SK-N-SH (cell line): ENCODE results near the gene HIVEP2. TPM values are rescaled to one million over a fixed set of nuclear protein-coding genes. Genes with fewer than 3 reads are reported as not detected.

Experiments
- CTCF ChIA-PET: fragments of 300-600, 350-600 bp; formaldehyde crosslinking; extraction: SDS; loops from one replicate; lab custom pipeline; 2021; lab: Yijun Ruan, JAX
- POLR2A ChIA-PET: fragments of 350-600 bp; sonication (Branson Sonifier 250); formaldehyde crosslinking; extraction: SDS; loops from one replicate; lab custom pipeline; 2020; ENCODE audit warnings: antibody characterized with exemption, inconsistent platforms; lab: Yijun Ruan, JAX
- DNase-seq: peaks from one replicate; pipeline ENCODE4 v3.0.0; 2012
- H2AFZ ChIP-seq: fragments of 200-600 bp; sonication (generic); 2 replicates; pipeline ENCODE4 v1.8.1; 2016; ENCODE audit warnings: antibody characterized with exemption, mild to moderate bottlenecking, low read depth
- H3F3A ChIP-seq: fragments of 200-600 bp; sonication (generic); replicated peaks from 2 replicates; pipeline ENCODE3; 2016; ENCODE audit warnings: antibody characterized with exemption, mild to moderate bottlenecking; ENCODE audit not compliant: insufficient read depth
- H3K27ac ChIP-seq, 2 experiments: fragments of 200-500 bp in 1 of 2; fragments of 200-600 bp in 1 of 2; sonication (Bioruptor generic) in 1 of 2; sonication (generic), shearing (Covaris generic) in 1 of 2; 2 replicates each; pipeline versions ENCODE4 v1.5.1 to v1.6.1; 2014 to 2016; ENCODE audit warnings: low read depth in 2 of 2, inconsistent platforms in 1 of 2, low read length in 1 of 2, mild to moderate bottlenecking in 1 of 2, mixed read lengths in 1 of 2
- H3K27me3 ChIP-seq: fragments of 200-600 bp; sonication (generic), shearing (Covaris generic); 2 replicates; pipeline ENCODE4 v1.6.1; 2016; ENCODE audit warnings: mixed run types; ENCODE audit not compliant: insufficient read depth
- H3K36me3 ChIP-seq, 2 experiments: fragments of 200-500 bp in 1 of 2; fragments of 200-600 bp in 1 of 2; sonication (Bioruptor generic) in 1 of 2; sonication (generic) in 1 of 2; replicated peaks in 1 of 2; 2 replicates each; pipeline versions ENCODE3 to v1.5.1; 2014 to 2016; ENCODE audit warnings: low read length in 1 of 2, mild to moderate bottlenecking in 1 of 2; ENCODE audit not compliant: insufficient read depth in 2 of 2, control insufficient read depth in 1 of 2
- H3K4me1 ChIP-seq, 2 experiments: fragments of 200-500 bp in 1 of 2; fragments of 200-600 bp in 1 of 2; sonication (Bioruptor generic) in 1 of 2; sonication (generic), shearing (Covaris generic) in 1 of 2; 2 replicates each; pipeline versions ENCODE4 v1.5.1 to v1.6.1; 2014 to 2016; ENCODE audit warnings: low read depth in 1 of 2, low read length in 1 of 2, mixed run types in 1 of 2; ENCODE audit not compliant: insufficient read depth in 2 of 2, control insufficient read depth in 1 of 2
- H3K4me2 ChIP-seq: fragments of 200-600 bp; sonication (generic), shearing (Covaris generic); 2 replicates; pipeline ENCODE4 v1.6.1; 2017; ENCODE audit warnings: mixed run types
- H3K4me3 ChIP-seq, 2 experiments: fragments of 200-500 bp in 1 of 2; fragments of 200-600 bp in 1 of 2; sonication (Bioruptor generic) in 1 of 2; sonication (generic), shearing (Covaris generic) in 1 of 2; 2 replicates each; pipeline versions ENCODE4 v1.5.1 to v1.8.1; 2014 to 2016; ENCODE audit warnings: low read depth in 2 of 2, inconsistent platforms in 1 of 2, low read length in 1 of 2, mild to moderate bottlenecking in 1 of 2, mixed read lengths in 1 of 2, moderate library complexity in 1 of 2
- H3K79me2 ChIP-seq: fragments of 200-600 bp; sonication (generic); 2 replicates; pipeline ENCODE4 v1.8.1; 2017; ENCODE audit warnings: mild to moderate bottlenecking; ENCODE audit not compliant: insufficient read depth
- H3K9ac ChIP-seq: fragments of 200-600 bp; sonication (generic); 2 replicates; pipeline ENCODE4 v1.6.1; 2017; ENCODE audit warnings: mixed run types
- H3K9me2 ChIP-seq: fragments of 200-600 bp; sonication (generic); 2 replicates; pipeline ENCODE4 v1.6.1; 2017; ENCODE audit warnings: mixed run types
- H3K9me3 ChIP-seq: fragments of 200-600 bp; sonication (generic); 2 replicates; pipeline ENCODE4 v1.6.1; 2017; ENCODE audit warnings: mixed run types, mild to moderate bottlenecking, moderate library complexity
- H4K20me1 ChIP-seq: fragments of 200-600 bp; sonication (generic); 2 replicates; pipeline ENCODE4 v1.6.1; 2017; ENCODE audit warnings: mild to moderate bottlenecking, mixed run types; ENCODE audit not compliant: insufficient read depth
- CHD2 ChIP-seq: fragments of 150-350 bp; IDR thresholded peaks from 2 replicates; pipeline ENCODE4 v1.6.1; 2018; ENCODE audit warnings: low read length; ENCODE audit not compliant: partially characterized antibody
- ELF1 ChIP-seq: IDR thresholded peaks from 2 replicates; pipeline ENCODE4 v1.4.0; 2012
- FOSL2 ChIP-seq: IDR thresholded peaks from 2 replicates; pipeline ENCODE4 v1.4.0; 2012; ENCODE audit warnings: low read depth, mild to moderate bottlenecking, moderate library complexity, borderline replicate concordance
- FOXJ3 ChIP-seq: sonication (generic); formaldehyde crosslinking; IDR thresholded peaks from 2 replicates; pipeline ENCODE4 v1.5.1; 2020; ENCODE audit warnings: mild to moderate bottlenecking, missing genetic modification reagents
- FOXM1 ChIP-seq: IDR thresholded peaks from 2 replicates; pipeline ENCODE4 v1.4.0; 2012; ENCODE audit warnings: low read depth, mild to moderate bottlenecking
- GABPA ChIP-seq: IDR thresholded peaks from 2 replicates; pipeline ENCODE4 v1.4.0; 2012; ENCODE audit warnings: low read depth, mild to moderate bottlenecking
- MEF2A ChIP-seq: IDR thresholded peaks from 2 replicates; pipeline ENCODE4 v1.4.0; 2012; ENCODE audit warnings: low read depth, borderline replicate concordance
- NFIC ChIP-seq: IDR thresholded peaks from 2 replicates; pipeline ENCODE4 v1.4.0; 2012; ENCODE audit warnings: borderline replicate concordance
- NRF1 ChIP-seq: IDR thresholded peaks from 2 replicates; pipeline ENCODE4 v1.6.1; 2012; ENCODE audit warnings: low read depth, mild to moderate bottlenecking, low read length
- POLR2AphosphoS5 ChIP-seq: IDR thresholded peaks from 2 replicates; pipeline ENCODE4 v1.6.1; 2012; ENCODE audit warnings: low read depth, low read length
- RCOR1 ChIP-seq: fragments of 150-350 bp; IDR thresholded peaks from 2 replicates; pipeline ENCODE4 v1.6.1; 2017; ENCODE audit warnings: antibody characterized with exemption, low read length
- RFX5 ChIP-seq: IDR thresholded peaks from 2 replicates; pipeline ENCODE4 v1.6.1; 2012; ENCODE audit warnings: mild to moderate bottlenecking, improper control_type of control experiment, low read length
- RXRA ChIP-seq: IDR thresholded peaks from 2 replicates; pipeline ENCODE4 v1.4.0; 2012; ENCODE audit warnings: low read depth, mild to moderate bottlenecking, borderline replicate concordance
- SIN3A ChIP-seq: IDR thresholded peaks from 2 replicates; pipeline ENCODE4 v1.6.1; 2012; ENCODE audit warnings: low read depth, mild to moderate bottlenecking, low read length, moderate library complexity, borderline replicate concordance
- TAF1 ChIP-seq: IDR thresholded peaks from 2 replicates; pipeline ENCODE4 v1.6.1; 2012; ENCODE audit warnings: low read depth, mild to moderate bottlenecking, low read length, moderate library complexity, borderline replicate concordance
- YY1 ChIP-seq: IDR thresholded peaks from 2 replicates; pipeline ENCODE4 v1.4.0; 2012; ENCODE audit warnings: low read depth, mild to moderate bottlenecking
- WGBS: methylation state at CpG from one replicate; pipeline ENCODE4 v1.1.6; 2017; ENCODE audit warnings: low lambda C conversion rate; 5-methylcytosine and 5-hydroxymethylcytosine counted together
- polyA plus RNA-seq, 3 experiments: library from polyadenylated mRNA; depleted of rRNA; stranded (reverse); fragments of >200 nt; gene quantifications; 2 replicates each; pipeline ENCODE4 v1.2.3, GENCODE V29; 2012
- TF ChIP-seq, protein P1 (sequence below): IDR thresholded peaks from 2 replicates; pipeline ENCODE4 v1.4.0; 2012; ENCODE audit warnings: low read depth
- TF ChIP-seq, protein P2 (sequence below): IDR thresholded peaks from 2 replicates; pipeline ENCODE4 v1.4.0; 2012; ENCODE audit warnings: low read depth, borderline replicate concordance
- TF ChIP-seq, protein P3 (sequence below): IDR thresholded peaks from 2 replicates; pipeline ENCODE4 v1.4.0; 2012; ENCODE audit warnings: low read depth, borderline replicate concordance
- TF ChIP-seq, protein P4 (sequence below): fragments of 150-350 bp; IDR thresholded peaks from 2 replicates; pipeline ENCODE4 v1.6.1; 2016; ENCODE audit warnings: mild to moderate bottlenecking, low read depth, low read length

Gene HIVEP2
- polyA plus RNA-seq, 1 of the 3 experiments (the other 2 are of a cell fraction), result 2.5 TPM

DNA sequence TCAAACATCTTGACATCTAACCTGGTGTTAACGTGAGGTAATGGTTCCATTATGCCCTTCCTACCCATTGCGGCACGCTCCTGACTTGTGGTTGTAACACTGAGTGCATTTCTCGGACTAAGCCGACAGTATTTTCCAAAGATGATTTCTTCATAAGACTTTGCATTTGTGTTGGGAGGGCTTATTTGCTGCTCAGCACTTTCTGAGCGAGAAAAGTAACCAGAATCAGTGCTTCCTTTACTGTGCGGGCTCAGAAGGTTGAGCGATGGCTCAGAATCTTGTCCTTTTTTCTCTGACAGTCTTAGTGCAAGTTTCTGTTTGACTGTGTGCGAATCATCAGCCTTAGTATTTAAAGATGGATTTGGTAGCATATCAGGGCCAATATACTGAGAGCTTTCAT is 171.7 kb downstream of the HIVEP2 start:
- 98% methylated on average over 9 of the region's 9 CpGs for WGBS
- POLR2A ChIA-PET, result no interaction called here
- H3K9me3 ChIP-seq, result no peaks in the 10 kb centered on the region
- no peak overlapping the region for H3K9ac ChIP-seq
- CTCF ChIA-PET, result no interaction called here
- no peak overlapping the region for H3K27ac ChIP-seq
- no peaks in the 10 kb centered on the region for H3K27me3 ChIP-seq
- DNase-seq, result no peak
- H3K9me2 ChIP-seq, result no peaks in the 10 kb centered on the region
- no peak overlapping the region for H3K4me3 ChIP-seq
- no peaks in the 10 kb centered on the region for H4K20me1 ChIP-seq
- H3K4me1 ChIP-seq, result no peaks in the 10 kb centered on the region
- H3F3A ChIP-seq, result no peaks in the 10 kb centered on the region
- no peaks in the 10 kb centered on the region for H3K79me2 ChIP-seq
- H2AFZ ChIP-seq, result no peak overlapping the region
- peaks cover 15 to 36% of the 10 kb centered on the region in 2 experiments for H3K36me3 ChIP-seq
- H3K4me2 ChIP-seq, result no peak overlapping the region
- TF ChIP-seq RCOR1 (no peak), NRF1 (no peak), FOSL2 (no peak), RFX5 (no peak), RXRA (no peak), CHD2 (no peak), TAF1 (no peak), YY1 (no peak), NFIC (no peak), ELF1 (no peak), FOXJ3 (CRISPR knock-in tag) (no peak), MEF2A (no peak), SIN3A (no peak), POLR2AphosphoS5 (no peak), FOXM1 (no peak), GABPA (no peak)
- TF ChIP-seq, protein P1, sequence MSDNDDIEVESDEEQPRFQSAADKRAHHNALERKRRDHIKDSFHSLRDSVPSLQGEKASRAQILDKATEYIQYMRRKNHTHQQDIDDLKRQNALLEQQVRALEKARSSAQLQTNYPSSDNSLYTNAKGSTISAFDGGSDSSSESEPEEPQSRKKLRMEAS, result no peak
- TF ChIP-seq, protein P2, sequence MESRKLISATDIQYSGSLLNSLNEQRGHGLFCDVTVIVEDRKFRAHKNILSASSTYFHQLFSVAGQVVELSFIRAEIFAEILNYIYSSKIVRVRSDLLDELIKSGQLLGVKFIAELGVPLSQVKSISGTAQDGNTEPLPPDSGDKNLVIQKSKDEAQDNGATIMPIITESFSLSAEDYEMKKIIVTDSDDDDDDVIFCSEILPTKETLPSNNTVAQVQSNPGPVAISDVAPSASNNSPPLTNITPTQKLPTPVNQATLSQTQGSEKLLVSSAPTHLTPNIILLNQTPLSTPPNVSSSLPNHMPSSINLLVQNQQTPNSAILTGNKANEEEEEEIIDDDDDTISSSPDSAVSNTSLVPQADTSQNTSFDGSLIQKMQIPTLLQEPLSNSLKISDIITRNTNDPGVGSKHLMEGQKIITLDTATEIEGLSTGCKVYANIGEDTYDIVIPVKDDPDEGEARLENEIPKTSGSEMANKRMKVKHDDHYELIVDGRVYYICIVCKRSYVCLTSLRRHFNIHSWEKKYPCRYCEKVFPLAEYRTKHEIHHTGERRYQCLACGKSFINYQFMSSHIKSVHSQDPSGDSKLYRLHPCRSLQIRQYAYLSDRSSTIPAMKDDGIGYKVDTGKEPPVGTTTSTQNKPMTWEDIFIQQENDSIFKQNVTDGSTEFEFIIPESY, result no peak
- TF ChIP-seq, protein P3, sequence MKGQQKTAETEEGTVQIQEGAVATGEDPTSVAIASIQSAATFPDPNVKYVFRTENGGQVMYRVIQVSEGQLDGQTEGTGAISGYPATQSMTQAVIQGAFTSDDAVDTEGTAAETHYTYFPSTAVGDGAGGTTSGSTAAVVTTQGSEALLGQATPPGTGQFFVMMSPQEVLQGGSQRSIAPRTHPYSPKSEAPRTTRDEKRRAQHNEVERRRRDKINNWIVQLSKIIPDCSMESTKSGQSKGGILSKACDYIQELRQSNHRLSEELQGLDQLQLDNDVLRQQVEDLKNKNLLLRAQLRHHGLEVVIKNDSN, result no peak
- TF ChIP-seq, protein P4, sequence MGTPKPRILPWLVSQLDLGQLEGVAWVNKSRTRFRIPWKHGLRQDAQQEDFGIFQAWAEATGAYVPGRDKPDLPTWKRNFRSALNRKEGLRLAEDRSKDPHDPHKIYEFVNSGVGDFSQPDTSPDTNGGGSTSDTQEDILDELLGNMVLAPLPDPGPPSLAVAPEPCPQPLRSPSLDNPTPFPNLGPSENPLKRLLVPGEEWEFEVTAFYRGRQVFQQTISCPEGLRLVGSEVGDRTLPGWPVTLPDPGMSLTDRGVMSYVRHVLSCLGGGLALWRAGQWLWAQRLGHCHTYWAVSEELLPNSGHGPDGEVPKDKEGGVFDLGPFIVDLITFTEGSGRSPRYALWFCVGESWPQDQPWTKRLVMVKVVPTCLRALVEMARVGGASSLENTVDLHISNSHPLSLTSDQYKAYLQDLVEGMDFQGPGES, result no peak
